HG03378 (cell line): ENCODE results near the gene EXOC6B.

Experiments used
- ATAC-seq: cut with Tn5 transposase; IDR thresholded peaks from one replicate; pipeline ENCODE4 v1.9.1; 2021; ENCODE audit warnings: mild to moderate bottlenecking, moderate library complexity; ENCODE audit not compliant: unreplicated experiment

The EXOC6B gene

DNA sequence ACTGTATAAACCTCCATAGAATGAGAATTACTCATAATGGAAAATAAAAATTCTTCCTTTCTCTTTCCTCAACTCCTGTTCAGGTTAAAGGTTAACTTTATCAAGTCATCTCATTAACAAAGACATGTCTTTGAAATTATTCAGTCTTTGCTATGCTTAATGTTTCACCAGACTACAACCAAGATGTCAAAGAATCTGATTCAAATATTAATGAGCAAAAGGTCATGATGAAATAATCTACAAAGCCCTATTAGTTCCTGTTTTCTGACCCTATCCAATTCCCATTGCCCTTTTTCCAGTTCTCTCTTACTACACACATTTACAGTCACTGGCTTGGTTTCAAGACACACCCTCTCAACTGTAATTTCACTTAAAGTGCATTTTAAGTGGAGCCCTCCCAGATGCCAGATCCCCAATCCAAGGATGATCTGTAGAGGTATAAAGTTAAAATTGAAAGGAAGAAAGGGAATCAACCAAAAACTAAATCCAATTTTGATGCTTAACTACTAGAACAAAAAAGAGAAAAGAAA is 431.2 kb downstream of the EXOC6B start:
- no peak for ATAC-seq

DNA sequence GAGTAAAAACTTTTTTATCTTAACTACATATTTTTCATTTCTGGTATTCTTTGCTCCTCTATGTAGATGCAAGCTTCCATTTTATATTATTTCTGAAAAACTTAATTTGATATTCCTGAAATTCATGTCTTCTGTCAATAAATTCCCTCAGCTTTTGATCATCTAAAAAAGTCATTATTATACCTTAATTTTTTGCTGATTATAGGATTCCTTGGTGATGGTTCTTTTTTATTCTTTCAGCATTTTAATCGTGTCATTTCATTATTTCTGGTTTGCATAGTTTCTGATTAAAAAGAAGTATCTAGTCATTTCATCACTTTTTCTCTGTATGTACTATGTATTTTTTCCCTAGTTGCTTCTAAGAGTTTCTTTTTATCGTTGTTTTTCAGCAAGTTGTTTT is 436.4 kb downstream of the EXOC6B start:
- no peak for ATAC-seq

DNA sequence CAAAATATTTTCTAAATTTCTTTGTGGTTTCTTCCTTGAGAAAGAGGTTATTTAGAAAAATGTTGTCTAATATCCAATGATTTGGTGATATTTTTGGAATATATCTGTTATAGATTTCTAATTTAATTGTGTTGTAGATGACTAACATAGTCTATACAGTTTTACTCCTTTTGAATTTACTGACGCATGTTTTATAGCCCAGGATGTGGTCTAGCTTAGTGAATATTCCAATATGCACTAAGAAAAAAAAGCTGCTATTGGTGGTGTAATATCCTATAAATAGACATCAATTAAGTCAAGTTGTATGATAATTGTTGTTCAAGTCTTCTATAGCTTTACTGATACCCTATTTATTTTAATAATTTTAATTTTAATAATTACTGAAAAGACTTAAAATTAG is 437.6 kb downstream of the EXOC6B start:
- ATAC-seq = no peak

- no peak for ATAC-seq
These were observed 439.5 kb downstream of the EXOC6B start for GRCh38 chr2:72386288-72386687.

DNA sequence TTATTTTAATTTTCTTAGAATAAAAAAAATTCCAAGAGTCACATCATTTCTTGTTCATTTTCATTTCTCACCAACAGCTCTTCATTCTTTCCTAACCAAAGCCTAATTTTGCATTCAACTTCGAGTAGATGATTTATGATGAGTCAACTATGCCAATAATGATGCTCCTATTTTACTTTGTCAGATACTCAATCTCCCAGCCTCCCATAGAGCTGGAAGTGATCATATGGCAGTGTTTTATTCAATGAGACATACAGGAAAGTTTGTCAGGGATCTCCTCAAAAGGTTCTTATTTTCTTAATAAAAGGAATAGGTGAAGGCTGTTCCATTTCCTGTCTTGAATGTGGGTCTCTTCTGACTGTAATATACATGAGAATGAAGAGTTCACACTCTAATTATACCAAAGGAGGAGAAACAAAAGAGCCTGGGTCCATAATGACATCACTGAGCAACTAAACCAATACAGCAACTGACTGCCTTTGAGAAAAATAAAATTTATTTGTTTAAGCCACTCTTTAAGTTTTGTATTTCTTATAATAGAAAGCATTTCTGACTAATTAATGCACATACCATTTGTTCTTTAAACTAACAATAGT is 447.0 kb downstream of the EXOC6B start:
- ATAC-seq = no peak

DNA sequence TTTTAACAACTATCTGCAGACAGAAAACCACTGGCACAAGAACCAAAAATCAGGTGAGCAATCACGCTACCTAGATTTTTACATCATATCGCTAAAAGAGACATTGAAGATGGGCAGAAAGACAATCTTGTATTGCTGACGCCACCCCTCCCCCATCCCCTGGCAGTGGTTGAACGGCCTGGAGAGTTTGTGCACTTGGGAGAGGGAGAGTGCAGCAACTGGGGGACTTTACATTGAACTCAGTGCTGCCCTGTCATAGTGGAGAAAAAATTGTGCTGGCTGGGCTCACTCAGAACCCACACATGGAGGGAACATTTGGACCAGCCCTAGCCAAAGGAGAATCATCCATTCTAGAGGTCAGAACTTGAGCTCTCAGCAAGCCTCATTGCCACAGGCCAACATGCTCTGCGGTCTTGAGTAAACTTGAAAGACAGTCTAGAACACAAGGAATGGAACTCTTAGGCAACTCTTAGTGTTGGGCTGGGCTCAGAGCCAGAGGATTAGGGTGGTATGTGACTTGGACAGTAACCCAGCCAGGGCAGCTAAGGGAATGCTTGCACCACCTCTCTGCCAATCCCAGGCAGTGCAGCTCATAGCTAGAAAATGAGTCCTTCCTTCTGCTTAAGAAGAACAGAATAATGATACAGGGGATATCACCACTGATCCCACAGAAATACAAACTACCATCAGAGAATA is 458.2 kb downstream of the EXOC6B start:
- ATAC-seq = no peak

DNA sequence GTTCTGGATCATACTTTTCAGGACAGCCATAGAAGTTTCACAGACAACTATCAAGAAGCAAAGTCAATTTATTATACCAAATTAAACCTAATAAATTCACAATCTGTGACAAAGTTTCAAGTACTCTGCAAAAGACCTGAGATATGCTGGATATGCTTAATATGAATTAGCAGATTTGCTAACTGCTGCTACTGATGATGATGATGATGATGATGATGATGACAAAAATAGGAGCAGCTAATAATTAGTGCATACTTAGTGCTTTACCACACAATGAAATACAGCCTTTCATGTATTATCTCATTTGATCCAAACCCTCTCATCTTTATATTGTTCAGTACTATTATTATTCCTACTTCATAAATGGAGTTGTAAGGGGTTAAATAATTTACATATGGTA is 462.4 kb downstream of the EXOC6B start:
- no peak for ATAC-seq

GRCh38 chr2:72362733-72363132 is 463.1 kb downstream of the EXOC6B start:
- ATAC-seq = no peak

DNA sequence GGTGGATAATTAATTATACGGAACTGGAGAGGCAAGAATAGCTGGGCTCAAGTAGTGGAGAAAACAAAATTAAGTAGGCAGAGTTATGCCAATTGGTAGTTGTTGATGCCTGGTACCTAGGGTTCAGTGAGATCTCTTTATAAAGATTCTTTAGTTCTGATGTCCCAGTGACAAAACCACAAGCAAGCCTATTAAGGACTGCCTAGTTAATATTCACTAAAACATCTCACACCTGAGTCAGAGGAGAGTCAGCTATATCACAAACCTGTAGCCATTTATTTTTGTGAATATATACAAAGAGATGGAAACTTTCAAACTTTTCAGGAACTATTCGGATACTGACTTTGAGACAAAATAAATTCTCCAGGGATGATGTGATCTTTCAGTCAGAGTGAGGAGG is 464.3 kb downstream of the EXOC6B start:
- no peak for ATAC-seq

DNA sequence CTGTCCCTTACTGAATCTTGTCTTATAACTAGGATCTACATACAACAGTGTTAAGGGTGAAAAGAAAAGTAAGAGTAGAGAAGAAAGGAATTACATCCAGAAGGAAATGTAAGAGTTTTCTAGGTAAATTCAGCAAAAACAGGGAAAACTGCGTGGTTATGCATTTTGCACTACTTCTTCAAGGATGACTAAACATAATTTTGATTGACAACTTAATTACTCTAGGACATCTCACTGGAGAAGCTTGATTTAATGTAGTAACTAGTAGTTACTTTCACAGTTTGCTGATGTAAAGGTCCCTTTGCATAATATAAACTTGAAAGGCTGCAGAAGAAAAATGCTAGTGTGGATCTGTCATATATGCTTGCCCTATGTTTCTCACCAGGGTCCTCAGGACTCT is 464.8 kb downstream of the EXOC6B start:
- ATAC-seq = no peak

DNA sequence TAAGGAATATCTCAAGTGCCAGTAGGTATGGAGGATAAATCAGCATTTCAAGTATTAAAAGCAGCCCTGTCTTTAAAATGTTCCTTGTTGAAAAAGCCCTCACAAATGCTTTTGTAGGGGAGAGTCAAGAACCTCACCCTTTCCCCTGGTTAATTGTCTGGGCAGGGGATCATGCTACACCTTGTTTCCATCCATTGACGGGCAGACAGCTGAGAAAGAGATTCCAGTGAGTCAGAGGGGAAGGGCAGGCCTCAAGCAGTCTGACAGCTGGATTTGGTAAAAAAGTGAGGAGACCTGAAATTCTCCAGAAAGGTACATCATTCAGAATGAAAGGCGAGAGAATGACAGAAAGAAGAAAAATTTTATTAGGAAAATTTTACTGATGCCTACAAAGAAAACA is 475.0 kb downstream of the EXOC6B start:
- ATAC-seq = no peak

GRCh38 chr2:72349016-72349415 is 476.8 kb downstream of the EXOC6B start:
- ATAC-seq = no peak

- ATAC-seq = no peak
These were observed 478.8 kb downstream of the EXOC6B start for GRCh38 chr2:72347081-72347480.

- ATAC-seq = no peak
These were observed 484.2 kb downstream of the EXOC6B start for GRCh38 chr2:72341639-72342038.

DNA sequence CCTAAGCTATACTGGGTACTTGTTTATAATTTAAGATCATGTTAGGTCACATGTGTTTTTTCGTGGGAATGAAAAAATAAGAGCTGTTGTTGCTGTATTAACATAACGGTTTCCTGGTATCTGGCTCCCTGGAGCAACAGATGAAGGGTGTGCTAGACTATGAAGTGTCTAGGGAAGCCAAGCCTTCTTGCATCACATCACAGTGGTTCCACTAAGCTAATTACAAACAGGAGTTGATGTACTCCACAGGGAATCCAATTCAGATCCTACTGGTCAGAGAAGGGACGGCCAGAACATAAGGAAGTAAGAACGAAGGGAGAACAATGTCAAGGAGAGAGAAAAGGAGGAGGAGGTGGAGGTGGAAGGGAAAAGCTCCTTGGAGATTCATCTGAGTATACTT is 485.2 kb downstream of the EXOC6B start:
- no peak for ATAC-seq

DNA sequence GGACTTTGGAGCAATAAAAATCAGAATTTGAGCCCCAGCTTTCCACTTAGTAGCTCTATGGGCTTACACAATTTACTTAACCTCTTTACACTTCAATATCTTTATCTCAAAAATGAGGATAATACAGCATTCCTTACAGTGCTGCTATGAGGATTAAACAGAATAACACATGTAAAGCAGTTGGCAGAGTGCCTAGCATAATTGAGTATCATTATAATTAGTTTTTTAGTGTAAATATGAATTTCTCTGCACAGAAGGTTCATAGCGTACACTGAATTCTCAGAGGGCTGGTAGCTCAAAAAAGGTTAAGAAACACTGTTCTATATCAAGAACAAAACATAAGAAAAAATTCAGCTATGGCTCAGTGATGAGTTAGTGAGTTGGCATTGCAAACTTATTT is 487.8 kb downstream of the EXOC6B start:
- no peak for ATAC-seq

GRCh38 chr2:72332720-72333119 is 493.1 kb downstream of the EXOC6B start:
- no peak for ATAC-seq

GRCh38 chr2:72330652-72331051 is 495.2 kb downstream of the EXOC6B start:
- ATAC-seq = no peak

DNA sequence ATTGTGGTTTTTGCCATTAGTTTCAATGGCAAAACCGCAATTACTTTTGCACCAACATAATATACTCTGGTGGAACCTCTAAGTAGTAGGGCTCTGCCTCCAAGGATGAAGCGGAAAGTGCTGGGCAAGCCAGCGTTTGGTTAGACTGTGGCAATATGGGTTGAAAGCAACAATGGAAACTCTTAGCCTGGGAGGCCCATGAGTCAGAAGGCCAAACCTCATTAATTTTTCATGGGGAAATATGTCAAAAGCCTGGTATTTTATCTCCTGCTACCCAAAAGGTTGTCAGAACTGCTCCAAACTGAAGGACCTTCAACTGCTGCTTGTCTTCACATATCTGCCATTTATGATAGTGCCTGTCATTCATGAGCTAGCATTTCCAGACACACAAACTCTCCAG is 499.1 kb downstream of the EXOC6B start:
- no peak for ATAC-seq

GRCh38 chr2:72325592-72326422 is 500.0 kb downstream of the EXOC6B start:
- peak; percentile 58 for ATAC-seq

- no peak for ATAC-seq
These were observed 509.1 kb downstream of the EXOC6B start for GRCh38 chr2:72316774-72317173.

DNA sequence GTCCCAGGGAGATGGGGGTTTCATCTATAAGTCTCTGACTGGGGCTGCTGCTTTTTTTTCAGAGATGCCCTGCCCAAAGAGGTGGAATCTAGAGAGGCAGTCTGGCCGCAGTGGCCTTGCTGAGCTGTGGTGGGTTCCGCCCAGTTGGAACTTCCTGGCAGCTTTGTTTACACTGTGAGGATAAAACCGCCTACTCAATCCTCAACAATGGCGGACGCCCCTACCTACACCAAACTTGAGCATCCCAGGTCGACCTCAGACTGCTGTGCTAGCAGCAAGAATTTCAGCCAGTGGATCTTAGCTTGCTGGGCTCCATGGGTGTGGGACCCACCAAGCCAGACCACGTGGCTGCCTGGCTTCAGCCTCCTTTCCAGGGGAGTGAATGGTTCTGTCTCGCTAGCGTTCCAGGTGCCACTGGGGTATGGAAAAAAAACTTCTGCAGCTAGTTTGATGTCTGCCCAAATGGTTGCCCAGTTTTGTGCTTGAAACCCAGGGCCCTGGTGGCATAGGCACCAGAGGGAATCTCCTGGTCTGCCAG is 525.6 kb downstream of the EXOC6B start:
- no peak for ATAC-seq
